ENCODE measurements around the gene ADAMTSL1. TPM values are rescaled to one million over a fixed set of nuclear protein-coding genes. Genes with fewer than 3 reads are reported as not detected.

ADAMTSL1 gene
- total and polyA plus RNA-seq, 2 of the 8 experiments (the other 6 are each of a cell fraction or from before 2014, with no cell fraction given): 0.84 to 1.1 TPM

DNA sequence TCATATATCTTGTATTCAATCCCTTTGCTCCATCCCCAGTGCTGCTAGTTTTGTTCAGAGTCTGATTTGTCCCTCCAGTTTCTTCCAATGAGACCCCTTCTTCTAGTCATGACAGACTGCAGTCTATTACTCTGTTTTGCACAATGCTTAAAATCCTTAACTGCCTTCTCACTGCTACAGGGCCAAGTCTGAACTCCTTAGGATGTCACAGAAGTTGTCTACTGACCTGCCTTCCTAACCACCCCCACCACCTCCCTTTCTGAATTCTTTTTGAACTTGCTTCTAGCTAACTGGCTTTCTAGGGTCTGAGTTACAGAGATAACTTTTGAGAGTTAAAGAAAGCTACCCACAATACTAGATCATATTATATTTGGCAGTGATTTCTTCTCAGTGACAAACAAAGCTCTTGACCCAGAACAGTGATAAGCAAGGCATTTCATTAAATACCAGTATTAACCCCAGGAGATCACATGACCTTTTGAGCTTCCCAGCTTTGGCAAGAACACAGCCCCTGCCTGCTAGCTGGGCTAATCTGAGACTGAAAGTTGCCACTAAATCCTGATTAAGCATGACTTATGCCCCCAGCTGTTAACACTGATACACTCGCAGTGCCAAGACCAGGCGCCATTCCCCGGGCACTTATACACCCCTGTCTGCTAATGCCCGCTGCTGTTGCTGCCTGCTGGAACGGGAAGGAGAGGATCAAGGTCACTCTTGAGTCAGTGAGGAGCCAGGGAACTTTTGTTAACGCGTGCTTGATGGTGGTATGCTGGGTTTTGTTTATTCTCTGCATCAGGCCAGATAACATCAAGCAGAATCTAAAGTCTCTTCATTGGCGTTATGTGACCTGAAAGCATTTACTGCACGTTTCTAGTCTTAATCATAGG lies 36.4 kb upstream of the ADAMTSL1 start (continued):
- TF ChIP-seq RAD21 (IDR thresholded peaks at IDR 0.05 in 1 of 2, conservative IDR thresholded peaks at IDR 0.05 in 1 of 2; ENCODE audit: low read depth in 2 of 2, low read length in 2 of 2): no peak
- TF ChIP-seq FOSL1 (IDR thresholded peaks at IDR 0.05; ENCODE audit: insufficient read depth, low read depth, low read length): no peak

Measured in H1 (cell line).